ENCODE results near the gene IL11RA.

- TF ChIP-seq CTCF (IDR thresholded peaks at IDR 0.05) (no peak), ZFX (IDR thresholded peaks at IDR 0.05; ENCODE audit: borderline replicate concordance) (no peak)
Measured at GRCh38 chr9:34686732-34687131, 34.7 kb downstream of the IL11RA start.
